Kidney epithelial cell (primary cell): Measurements from ENCODE around the gene ITPR3. TPM values are rescaled to one million over a fixed set of nuclear protein-coding genes. Genes with fewer than 3 reads are reported as not detected.

Source experiments
- DNase-seq: peaks from one replicate; pipeline ENCODE4 v3.0.0-alpha.2; 2010; ENCODE audit warnings: low read depth
- H3K27me3 ChIP-seq: 2 replicates; pipeline ENCODE4 v1.6.0; 2011; ENCODE audit warnings: low read length; ENCODE audit not compliant: control insufficient read depth, insufficient read depth
- H3K36me3 ChIP-seq: 2 replicates; pipeline ENCODE4 v1.5.1; 2011; ENCODE audit warnings: low read length; ENCODE audit not compliant: control insufficient read depth, insufficient read depth
- H3K4me3 ChIP-seq: 2 replicates; pipeline ENCODE4 v1.5.1; 2011; ENCODE audit warnings: low read depth, mild to moderate bottlenecking, control low read depth, low read length
- total RNA-seq: library from RNA; depleted of rRNA; stranded (reverse); fragments of >200 nt; gene quantifications from 2 replicates; pipeline ENCODE4 v1.2.3, GENCODE V29; 2015
- TF ChIP-seq, protein P1 (sequence below): IDR thresholded peaks from 2 replicates; pipeline ENCODE4 v1.5.1; 2011; ENCODE audit warnings: mild to moderate bottlenecking, moderate library complexity, low read length, control low read depth, inconsistent platforms; ENCODE audit not compliant: insufficient read depth, poor library complexity, severe bottlenecking

The ITPR3 gene
- total RNA-seq, 1 donor from 2014 or later, result 147 TPM

DNA sequence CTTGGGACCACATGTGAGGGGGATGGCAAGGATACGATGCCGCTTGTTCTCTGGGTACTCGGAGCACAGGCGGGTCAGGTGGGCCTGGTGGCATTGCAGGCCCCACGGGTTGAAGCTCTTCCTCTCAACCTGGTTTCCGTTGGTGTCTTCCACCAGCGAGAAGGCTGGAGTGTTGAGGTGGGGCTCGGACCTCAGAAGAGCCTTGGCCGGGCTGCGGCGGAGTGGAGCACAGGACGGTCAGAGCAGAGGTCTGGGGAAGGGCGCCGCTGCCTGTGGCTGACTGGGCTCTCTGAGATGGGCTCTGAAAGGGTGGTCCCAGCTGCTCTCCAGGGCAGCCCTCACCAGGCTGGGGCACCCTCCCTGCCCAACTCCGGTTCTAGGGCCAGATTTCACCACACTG is 105.6 kb downstream of the ITPR3 start:
- TF ChIP-seq, protein P1, sequence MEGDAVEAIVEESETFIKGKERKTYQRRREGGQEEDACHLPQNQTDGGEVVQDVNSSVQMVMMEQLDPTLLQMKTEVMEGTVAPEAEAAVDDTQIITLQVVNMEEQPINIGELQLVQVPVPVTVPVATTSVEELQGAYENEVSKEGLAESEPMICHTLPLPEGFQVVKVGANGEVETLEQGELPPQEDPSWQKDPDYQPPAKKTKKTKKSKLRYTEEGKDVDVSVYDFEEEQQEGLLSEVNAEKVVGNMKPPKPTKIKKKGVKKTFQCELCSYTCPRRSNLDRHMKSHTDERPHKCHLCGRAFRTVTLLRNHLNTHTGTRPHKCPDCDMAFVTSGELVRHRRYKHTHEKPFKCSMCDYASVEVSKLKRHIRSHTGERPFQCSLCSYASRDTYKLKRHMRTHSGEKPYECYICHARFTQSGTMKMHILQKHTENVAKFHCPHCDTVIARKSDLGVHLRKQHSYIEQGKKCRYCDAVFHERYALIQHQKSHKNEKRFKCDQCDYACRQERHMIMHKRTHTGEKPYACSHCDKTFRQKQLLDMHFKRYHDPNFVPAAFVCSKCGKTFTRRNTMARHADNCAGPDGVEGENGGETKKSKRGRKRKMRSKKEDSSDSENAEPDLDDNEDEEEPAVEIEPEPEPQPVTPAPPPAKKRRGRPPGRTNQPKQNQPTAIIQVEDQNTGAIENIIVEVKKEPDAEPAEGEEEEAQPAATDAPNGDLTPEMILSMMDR, result no peak
- H3K36me3 ChIP-seq, result no peaks in the 10 kb centered on the region
- H3K27me3 ChIP-seq, result peaks cover 14% of the 10 kb centered on the region
- DNase-seq, result no peak
- H3K4me3 ChIP-seq, result no peak overlapping the region

DNA sequence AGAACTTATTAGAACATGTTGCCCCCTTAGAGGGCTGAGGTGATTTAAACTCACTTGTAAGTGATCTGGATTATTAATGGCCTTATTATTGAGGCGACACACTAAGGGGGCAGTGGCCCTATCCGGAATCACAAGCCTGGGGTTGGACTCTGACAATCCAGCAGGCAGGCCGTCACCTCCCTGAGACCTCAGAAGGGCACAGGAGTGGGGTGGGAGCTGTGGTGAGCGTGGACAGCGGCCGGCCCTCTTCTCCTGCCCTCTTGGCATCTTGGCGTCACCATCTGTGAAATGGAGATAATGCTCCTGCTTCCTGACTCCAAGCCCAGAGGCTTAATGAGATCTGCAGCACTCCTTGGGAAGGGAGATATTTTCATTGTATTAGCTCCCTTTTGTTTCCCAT is 106.0 kb downstream of the ITPR3 start:
- no peaks in the 10 kb centered on the region for H3K36me3 ChIP-seq
- TF ChIP-seq, protein P1, result no peak
- DNase-seq, result no peak
- no peak overlapping the region for H3K4me3 ChIP-seq
- H3K27me3 ChIP-seq, result peaks cover 12% of the 10 kb centered on the region

DNA sequence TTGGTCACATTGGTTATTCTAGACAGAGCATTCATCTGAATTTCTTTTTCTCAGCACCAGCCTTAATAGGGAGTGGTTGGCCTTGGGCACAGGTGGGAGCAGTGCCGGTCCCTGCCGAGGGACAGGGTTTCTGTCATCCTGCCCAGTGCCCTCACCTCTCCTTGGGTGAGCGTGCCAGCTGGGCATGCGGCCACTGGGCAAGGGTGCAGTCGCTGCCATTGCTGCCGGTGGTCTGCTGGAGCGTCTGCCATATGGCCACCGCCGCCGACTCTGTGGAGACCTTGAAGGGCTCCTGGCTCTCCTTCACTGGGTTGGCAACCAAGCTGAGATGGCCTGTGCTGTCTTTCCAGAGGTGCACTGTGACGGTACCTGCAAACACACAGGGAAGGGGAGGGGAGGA is 106.8 kb downstream of the ITPR3 start:
- Histone ChIP-seq H3K27me3 (peaks cover 8% of the 10 kb centered on the region), H3K36me3 (no peaks in the 10 kb centered on the region), H3K4me3 (no peak overlapping the region)
- DNase-seq, result no peak
- TF ChIP-seq, protein P1, result no peak

DNA sequence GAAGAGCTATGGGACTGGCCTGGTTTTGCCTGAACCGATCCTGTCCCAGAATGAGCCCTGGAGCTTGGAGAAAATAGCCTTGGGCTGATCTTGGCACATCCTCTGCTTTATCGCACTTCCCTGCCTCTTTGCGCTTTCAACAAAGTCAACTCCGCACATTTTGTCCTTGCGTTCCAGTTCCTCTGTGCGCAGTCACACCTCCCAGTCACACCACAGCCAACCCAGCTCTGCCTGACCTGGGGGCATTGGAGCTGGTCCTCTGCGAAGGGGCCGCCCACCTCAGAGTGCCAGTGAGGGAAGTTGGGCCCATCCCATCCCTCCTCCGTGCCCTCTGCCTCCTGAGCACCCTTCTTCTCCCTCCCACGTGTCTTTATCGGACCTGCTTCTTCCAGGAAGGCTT is 107.3 kb downstream of the ITPR3 start:
- DNase-seq, result no peak
- Histone ChIP-seq H3K36me3 (no peaks in the 10 kb centered on the region), H3K27me3 (peaks cover 8% of the 10 kb centered on the region), H3K4me3 (no peak overlapping the region)
- TF ChIP-seq, protein P1, result no peak

DNA sequence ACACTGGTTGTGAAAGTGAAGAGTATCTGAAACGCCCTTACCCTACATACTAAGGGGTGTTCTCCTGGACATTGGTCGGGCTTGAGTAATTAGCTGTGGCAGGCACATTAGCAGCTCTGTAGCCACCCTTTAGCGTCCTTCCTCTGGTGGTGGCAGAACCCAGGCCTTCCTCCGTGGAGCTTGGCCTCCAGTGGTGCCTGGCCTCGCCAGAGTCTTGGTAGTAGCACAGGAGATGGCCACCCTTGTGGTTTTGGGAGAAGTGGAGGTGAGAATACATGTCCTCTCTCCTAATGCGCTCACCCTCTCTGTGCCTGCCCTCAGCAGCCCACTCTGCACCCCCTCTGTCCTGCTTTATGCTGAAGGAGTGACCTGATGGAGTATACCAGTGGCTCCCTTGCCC is 107.9 kb downstream of the ITPR3 start:
- no peaks in the 10 kb centered on the region for H3K36me3 ChIP-seq
- TF ChIP-seq, protein P1, result no peak
- peaks cover 2% of the 10 kb centered on the region for H3K27me3 ChIP-seq
- no peak for DNase-seq
- no peak overlapping the region for H3K4me3 ChIP-seq

DNA sequence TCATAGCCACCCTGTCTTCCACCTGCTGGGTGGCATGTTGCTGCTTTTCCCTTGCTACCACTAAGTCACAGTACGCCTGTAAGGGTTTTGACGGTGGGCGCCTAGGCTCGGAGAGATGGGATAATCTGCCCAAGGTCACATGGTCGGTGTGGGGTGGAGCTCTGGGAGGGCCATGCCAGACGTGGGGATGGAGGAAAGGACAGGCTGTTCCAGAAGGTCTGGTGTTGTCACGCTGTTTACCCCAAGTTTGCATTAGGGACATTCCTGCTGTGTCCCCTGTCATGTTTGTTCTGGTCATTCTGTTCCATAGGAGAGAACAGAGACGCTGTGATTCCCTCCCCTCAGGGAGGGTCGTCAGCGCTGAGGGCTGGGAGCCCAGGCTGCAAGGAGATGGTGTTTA is 109.5 kb downstream of the ITPR3 start:
- Histone ChIP-seq H3K27me3 (no peaks in the 10 kb centered on the region), H3K4me3 (no peak overlapping the region), H3K36me3 (no peaks in the 10 kb centered on the region)
- no peak for DNase-seq
- TF ChIP-seq, protein P1, result no peak
